ENCODE measurements around the gene TSPEAR. TPM values are rescaled to one million over a fixed set of nuclear protein-coding genes. Genes with fewer than 3 reads are reported as not detected.

The TSPEAR gene
- total and polyA plus RNA-seq, 2 of the 13 experiments (the other 11 are each of a cell fraction or from before 2014, with no cell fraction given) = 0.07 to 0.32 TPM

DNA sequence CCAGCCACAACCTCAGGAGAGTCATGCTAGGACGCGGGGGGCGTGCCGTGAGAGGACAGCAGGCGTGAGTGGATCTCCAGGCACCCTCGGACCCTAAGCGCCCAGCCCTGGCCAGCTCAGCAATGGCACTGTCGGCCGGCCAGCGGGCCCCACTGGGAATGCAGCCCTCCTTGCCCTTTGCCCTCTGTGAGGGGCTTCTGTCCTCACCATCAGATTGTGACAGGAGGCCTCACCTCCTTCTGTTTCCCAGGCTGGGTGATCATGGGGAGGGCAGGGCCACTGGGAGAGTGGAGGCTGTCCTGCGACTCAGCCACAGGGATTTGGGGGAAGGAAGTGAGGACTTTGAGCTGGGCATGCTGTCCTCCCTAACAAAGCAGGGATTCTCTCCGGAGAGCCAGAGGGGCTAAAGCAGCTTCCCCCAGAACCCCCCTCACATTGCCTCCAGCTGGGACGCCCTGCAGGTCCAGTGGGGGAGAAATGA is 262.7 kb downstream of the TSPEAR start (continued):
- TF ChIP-seq ZNF652 (CRISPR knock-in tag; IDR thresholded peaks at IDR 0.05; ENCODE audit: borderline replicate concordance, low read depth) (no peak), MTA1 (CRISPR knock-in tag; IDR thresholded peaks at IDR 0.05; ENCODE audit: borderline replicate concordance) (peak; percentile 67; the same call in 1 of the 2 replicates), ZNF263 (CRISPR knock-in tag; IDR thresholded peaks at IDR 0.05) (peak; percentile 94), KMT2B (CRISPR knock-in tag; IDR thresholded peaks at IDR 0.05) (0 out of 2 replicates have a peak, but pooled peaks have one; percentile 23), MAFK (conservative IDR thresholded peaks at IDR 0.05 in 1 of 2, IDR thresholded peaks at IDR 0.05 in 1 of 2; ENCODE audit: low read length in 2 of 2) (no peak), MED8 (CRISPR knock-in tag; IDR thresholded peaks at IDR 0.05; ENCODE audit: insufficient replicate concordance) (no peak), FOXO1 (CRISPR knock-in tag; IDR thresholded peaks at IDR 0.05) (no peak), ATF7-NPFF (CRISPR knock-in tag; IDR thresholded peaks at IDR 0.05; ENCODE audit: low read depth) (no peak), SNRNP70 (IDR thresholded peaks at IDR 0.05; ENCODE audit: low read depth, low read length) (no peak), SP5 (CRISPR knock-in tag; IDR thresholded peaks at IDR 0.05; ENCODE audit: borderline replicate concordance, low read depth) (no peak), NFYB (CRISPR knock-in tag; IDR thresholded peaks at IDR 0.05) (no peak), ARID2 (CRISPR knock-in tag; IDR thresholded peaks at IDR 0.05; ENCODE audit: borderline replicate concordance) (no peak), SMAD3 (CRISPR knock-in tag; IDR thresholded peaks at IDR 0.05) (no peak), ATF1 (CRISPR knock-in tag; IDR thresholded peaks at IDR 0.05) (no peak), YEATS2 (CRISPR knock-in tag; IDR thresholded peaks at IDR 0.05; ENCODE audit: borderline replicate concordance) (no peak)
- TF ChIP-seq, protein P1, sequence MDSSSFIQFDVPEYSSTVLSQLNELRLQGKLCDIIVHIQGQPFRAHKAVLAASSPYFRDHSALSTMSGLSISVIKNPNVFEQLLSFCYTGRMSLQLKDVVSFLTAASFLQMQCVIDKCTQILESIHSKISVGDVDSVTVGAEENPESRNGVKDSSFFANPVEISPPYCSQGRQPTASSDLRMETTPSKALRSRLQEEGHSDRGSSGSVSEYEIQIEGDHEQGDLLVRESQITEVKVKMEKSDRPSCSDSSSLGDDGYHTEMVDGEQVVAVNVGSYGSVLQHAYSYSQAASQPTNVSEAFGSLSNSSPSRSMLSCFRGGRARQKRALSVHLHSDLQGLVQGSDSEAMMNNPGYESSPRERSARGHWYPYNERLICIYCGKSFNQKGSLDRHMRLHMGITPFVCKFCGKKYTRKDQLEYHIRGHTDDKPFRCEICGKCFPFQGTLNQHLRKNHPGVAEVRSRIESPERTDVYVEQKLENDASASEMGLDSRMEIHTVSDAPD (CRISPR knock-in tag; IDR thresholded peaks at IDR 0.05) = no peak
- TF ChIP-seq, protein P2, sequence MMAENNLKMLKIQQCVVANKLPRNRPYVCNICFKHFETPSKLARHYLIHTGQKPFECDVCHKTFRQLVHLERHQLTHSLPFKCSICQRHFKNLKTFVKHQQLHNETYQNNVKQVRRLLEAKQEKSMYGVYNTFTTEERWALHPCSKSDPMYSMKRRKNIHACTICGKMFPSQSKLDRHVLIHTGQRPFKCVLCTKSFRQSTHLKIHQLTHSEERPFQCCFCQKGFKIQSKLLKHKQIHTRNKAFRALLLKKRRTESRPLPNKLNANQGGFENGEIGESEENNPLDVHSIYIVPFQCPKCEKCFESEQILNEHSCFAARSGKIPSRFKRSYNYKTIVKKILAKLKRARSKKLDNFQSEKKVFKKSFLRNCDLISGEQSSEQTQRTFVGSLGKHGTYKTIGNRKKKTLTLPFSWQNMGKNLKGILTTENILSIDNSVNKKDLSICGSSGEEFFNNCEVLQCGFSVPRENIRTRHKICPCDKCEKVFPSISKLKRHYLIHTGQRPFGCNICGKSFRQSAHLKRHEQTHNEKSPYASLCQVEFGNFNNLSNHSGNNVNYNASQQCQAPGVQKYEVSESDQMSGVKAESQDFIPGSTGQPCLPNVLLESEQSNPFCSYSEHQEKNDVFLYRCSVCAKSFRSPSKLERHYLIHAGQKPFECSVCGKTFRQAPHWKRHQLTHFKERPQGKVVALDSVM (CRISPR knock-in tag; IDR thresholded peaks at IDR 0.05) = 0 out of 2 replicates have a peak, but pooled peaks have one; percentile 18
- TF ChIP-seq, protein P3, sequence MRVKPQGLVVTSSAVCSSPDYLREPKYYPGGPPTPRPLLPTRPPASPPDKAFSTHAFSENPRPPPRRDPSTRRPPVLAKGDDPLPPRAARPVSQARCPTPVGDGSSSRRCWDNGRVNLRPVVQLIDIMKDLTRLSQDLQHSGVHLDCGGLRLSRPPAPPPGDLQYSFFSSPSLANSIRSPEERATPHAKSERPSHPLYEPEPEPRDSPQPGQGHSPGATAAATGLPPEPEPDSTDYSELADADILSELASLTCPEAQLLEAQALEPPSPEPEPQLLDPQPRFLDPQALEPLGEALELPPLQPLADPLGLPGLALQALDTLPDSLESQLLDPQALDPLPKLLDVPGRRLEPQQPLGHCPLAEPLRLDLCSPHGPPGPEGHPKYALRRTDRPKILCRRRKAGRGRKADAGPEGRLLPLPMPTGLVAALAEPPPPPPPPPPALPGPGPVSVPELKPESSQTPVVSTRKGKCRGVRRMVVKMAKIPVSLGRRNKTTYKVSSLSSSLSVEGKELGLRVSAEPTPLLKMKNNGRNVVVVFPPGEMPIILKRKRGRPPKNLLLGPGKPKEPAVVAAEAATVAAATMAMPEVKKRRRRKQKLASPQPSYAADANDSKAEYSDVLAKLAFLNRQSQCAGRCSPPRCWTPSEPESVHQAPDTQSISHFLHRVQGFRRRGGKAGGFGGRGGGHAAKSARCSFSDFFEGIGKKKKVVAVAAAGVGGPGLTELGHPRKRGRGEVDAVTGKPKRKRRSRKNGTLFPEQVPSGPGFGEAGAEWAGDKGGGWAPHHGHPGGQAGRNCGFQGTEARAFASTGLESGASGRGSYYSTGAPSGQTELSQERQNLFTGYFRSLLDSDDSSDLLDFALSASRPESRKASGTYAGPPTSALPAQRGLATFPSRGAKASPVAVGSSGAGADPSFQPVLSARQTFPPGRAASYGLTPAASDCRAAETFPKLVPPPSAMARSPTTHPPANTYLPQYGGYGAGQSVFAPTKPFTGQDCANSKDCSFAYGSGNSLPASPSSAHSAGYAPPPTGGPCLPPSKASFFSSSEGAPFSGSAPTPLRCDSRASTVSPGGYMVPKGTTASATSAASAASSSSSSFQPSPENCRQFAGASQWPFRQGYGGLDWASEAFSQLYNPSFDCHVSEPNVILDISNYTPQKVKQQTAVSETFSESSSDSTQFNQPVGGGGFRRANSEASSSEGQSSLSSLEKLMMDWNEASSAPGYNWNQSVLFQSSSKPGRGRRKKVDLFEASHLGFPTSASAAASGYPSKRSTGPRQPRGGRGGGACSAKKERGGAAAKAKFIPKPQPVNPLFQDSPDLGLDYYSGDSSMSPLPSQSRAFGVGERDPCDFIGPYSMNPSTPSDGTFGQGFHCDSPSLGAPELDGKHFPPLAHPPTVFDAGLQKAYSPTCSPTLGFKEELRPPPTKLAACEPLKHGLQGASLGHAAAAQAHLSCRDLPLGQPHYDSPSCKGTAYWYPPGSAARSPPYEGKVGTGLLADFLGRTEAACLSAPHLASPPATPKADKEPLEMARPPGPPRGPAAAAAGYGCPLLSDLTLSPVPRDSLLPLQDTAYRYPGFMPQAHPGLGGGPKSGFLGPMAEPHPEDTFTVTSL (CRISPR knock-in tag; IDR thresholded peaks at IDR 0.05; ENCODE audit: borderline replicate concordance) = no peak
- TF ChIP-seq, protein P4, sequence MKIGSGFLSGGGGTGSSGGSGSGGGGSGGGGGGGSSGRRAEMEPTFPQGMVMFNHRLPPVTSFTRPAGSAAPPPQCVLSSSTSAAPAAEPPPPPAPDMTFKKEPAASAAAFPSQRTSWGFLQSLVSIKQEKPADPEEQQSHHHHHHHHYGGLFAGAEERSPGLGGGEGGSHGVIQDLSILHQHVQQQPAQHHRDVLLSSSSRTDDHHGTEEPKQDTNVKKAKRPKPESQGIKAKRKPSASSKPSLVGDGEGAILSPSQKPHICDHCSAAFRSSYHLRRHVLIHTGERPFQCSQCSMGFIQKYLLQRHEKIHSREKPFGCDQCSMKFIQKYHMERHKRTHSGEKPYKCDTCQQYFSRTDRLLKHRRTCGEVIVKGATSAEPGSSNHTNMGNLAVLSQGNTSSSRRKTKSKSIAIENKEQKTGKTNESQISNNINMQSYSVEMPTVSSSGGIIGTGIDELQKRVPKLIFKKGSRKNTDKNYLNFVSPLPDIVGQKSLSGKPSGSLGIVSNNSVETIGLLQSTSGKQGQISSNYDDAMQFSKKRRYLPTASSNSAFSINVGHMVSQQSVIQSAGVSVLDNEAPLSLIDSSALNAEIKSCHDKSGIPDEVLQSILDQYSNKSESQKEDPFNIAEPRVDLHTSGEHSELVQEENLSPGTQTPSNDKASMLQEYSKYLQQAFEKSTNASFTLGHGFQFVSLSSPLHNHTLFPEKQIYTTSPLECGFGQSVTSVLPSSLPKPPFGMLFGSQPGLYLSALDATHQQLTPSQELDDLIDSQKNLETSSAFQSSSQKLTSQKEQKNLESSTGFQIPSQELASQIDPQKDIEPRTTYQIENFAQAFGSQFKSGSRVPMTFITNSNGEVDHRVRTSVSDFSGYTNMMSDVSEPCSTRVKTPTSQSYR (CRISPR knock-in tag; IDR thresholded peaks at IDR 0.05; ENCODE audit: borderline replicate concordance) = no peak
